ENCODE data around the gene TMX4.

DNA sequence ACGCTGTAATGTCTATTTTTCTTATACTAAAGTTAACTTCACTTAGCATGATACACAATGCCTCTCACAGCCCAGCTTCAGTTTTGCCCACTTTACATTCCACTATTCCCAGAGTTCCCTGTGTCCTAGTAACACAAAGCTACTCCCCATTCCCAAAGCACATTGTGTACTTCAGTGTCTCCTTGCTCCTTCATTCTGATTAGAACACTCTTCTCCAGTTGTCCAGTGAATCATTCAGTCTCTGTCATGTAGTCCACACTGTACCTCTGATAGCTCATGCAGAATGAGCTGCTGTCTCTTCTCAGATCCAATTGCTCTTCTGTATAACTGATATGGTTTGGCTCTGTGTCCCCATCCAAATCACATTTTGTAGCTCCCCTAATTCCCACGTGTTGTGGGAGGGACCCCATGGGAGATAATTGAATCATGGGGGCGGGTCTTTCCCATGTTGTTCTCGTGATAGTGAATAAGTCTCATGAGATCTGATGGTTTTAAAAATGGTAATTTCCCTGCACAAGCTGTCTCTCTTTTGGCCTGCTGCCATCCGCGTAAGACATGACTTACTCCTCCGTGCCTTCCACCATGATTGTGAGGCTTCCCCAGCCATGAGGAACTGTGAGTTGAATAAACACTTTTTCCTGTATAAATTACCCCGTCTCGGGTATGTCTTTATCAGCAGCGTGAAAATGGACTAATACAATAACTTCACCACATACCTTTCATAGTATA, 2.1 kb upstream of the TMX4 start:
- TF ChIP-seq, protein P1, sequence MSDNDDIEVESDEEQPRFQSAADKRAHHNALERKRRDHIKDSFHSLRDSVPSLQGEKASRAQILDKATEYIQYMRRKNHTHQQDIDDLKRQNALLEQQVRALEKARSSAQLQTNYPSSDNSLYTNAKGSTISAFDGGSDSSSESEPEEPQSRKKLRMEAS (IDR thresholded peaks at IDR 0.05; ENCODE audit: insufficient read depth, insufficient read length), result no peak
- TF ChIP-seq, protein P2, sequence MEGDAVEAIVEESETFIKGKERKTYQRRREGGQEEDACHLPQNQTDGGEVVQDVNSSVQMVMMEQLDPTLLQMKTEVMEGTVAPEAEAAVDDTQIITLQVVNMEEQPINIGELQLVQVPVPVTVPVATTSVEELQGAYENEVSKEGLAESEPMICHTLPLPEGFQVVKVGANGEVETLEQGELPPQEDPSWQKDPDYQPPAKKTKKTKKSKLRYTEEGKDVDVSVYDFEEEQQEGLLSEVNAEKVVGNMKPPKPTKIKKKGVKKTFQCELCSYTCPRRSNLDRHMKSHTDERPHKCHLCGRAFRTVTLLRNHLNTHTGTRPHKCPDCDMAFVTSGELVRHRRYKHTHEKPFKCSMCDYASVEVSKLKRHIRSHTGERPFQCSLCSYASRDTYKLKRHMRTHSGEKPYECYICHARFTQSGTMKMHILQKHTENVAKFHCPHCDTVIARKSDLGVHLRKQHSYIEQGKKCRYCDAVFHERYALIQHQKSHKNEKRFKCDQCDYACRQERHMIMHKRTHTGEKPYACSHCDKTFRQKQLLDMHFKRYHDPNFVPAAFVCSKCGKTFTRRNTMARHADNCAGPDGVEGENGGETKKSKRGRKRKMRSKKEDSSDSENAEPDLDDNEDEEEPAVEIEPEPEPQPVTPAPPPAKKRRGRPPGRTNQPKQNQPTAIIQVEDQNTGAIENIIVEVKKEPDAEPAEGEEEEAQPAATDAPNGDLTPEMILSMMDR (IDR thresholded peaks at IDR 0.05; ENCODE audit: extremely low read depth in 1 of 2, insufficient read depth in 1 of 2, low read depth in 1 of 2, low read length in 2 of 2), result no peak

All from endothelial cell of umbilical vein (primary cell).